Fibroblast of lung (primary cell): ENCODE results near the gene ADAD2. TPM values are rescaled to one million over a fixed set of nuclear protein-coding genes. Genes with fewer than 3 reads are reported as not detected.

Source experiments
- DNase-seq, 2 donors: peaks; one replicate each; pipeline versions ENCODE4 v3.0.0 to v3.0.0-alpha.2; 2010; ENCODE audit warnings: low read depth in 2 of 2
- H2AFZ ChIP-seq: 2 replicates; pipeline ENCODE4 v1.5.1; 2012; ENCODE audit warnings: low read length, control low read depth, inconsistent platforms
- H3K27ac ChIP-seq: 2 replicates; pipeline ENCODE4 v1.5.1; 2011; ENCODE audit warnings: low read length, control low read depth; ENCODE audit not compliant: insufficient read depth
- H3K27me3 ChIP-seq: 2 replicates; pipeline ENCODE4 v1.5.1; 2011; ENCODE audit warnings: mild to moderate bottlenecking, low read length; ENCODE audit not compliant: control insufficient read depth, insufficient read depth
- H3K36me3 ChIP-seq: 2 replicates; pipeline ENCODE4 v1.5.1; 2011; ENCODE audit warnings: low read length; ENCODE audit not compliant: control insufficient read depth, insufficient read depth
- H3K4me1 ChIP-seq: 2 replicates; pipeline ENCODE4 v1.5.1; 2011; ENCODE audit warnings: low read length; ENCODE audit not compliant: control insufficient read depth, insufficient read depth; ENCODE audit errors: extremely low read depth
- H3K4me2 ChIP-seq: 2 replicates; pipeline ENCODE4 v1.5.1; 2011; ENCODE audit warnings: low read length, control low read depth; ENCODE audit not compliant: insufficient read depth; ENCODE audit errors: extremely low read depth
- H3K4me3 ChIP-seq, 4 experiments: fragments of 200-600 bp in 1 of 4; sonication (generic) in 1 of 4; replicated peaks in 1 of 4; 2 replicates each; pipeline ENCODE4 v1.5.1; 2011 to 2016; ENCODE audit warnings: low read length in 4 of 4, low read depth in 3 of 4, mild to moderate bottlenecking in 3 of 4, control low read depth in 2 of 4, inconsistent platforms in 1 of 4, mixed read lengths in 1 of 4; ENCODE audit not compliant: insufficient read depth in 1 of 4; ENCODE audit errors: control extremely low read depth in 1 of 4
- H3K79me2 ChIP-seq: 2 replicates; pipeline ENCODE4 v1.5.1; 2012; ENCODE audit warnings: mild to moderate bottlenecking, low read length, inconsistent platforms; ENCODE audit not compliant: control insufficient read depth, insufficient read depth
- H3K9ac ChIP-seq: 2 replicates; pipeline ENCODE4 v1.5.1; 2011; ENCODE audit warnings: mild to moderate bottlenecking, low read length, control low read depth; ENCODE audit not compliant: insufficient read depth
- H3K9me3 ChIP-seq: 2 replicates; pipeline ENCODE4 v1.5.1; 2012; ENCODE audit warnings: low read depth, low read length; ENCODE audit not compliant: control insufficient read depth, insufficient read depth
- H4K20me1 ChIP-seq: 2 replicates; pipeline ENCODE4 v1.5.1; 2011; ENCODE audit warnings: low read length; ENCODE audit not compliant: control insufficient read depth, insufficient read depth; ENCODE audit errors: extremely low read depth
- EZH2 ChIP-seq: IDR thresholded peaks from 2 replicates; pipeline ENCODE4 v1.5.1; 2012; ENCODE audit warnings: low read length, control low read depth, mild to moderate bottlenecking; ENCODE audit errors: missing control alignments
- polyA plus RNA-seq, 2 donors: library from polyadenylated mRNA; depleted of rRNA in 1 of 2; stranded (reverse) in 1 of 2; unstranded in 1 of 2; fragments of >200 nt; gene quantifications; 2 replicates each; pipeline ENCODE4 v1.2.1, GENCODE V29; 2011 to 2012; ENCODE audit warnings: missing spikeins in 1 of 2
- total RNA-seq: library from RNA; depleted of rRNA; stranded (reverse); fragments of >200 nt; gene quantifications from 2 replicates; pipeline ENCODE4 v1.2.1, GENCODE V29; 2014
- TF ChIP-seq, protein P1 (sequence below), 2 donors: IDR thresholded peaks in 1 of 2; conservative IDR thresholded peaks in 1 of 2; 1 replicate in 1 of 2; 2 replicates in 1 of 2; pipeline ENCODE4 v1.5.1; 2011 to 2012; ENCODE audit warnings: low read length in 2 of 2, control low read depth in 1 of 2, inconsistent platforms in 1 of 2, low read depth in 1 of 2, mild to moderate bottlenecking in 1 of 2

ADAD2 gene
- total and polyA plus RNA-seq, 2 donors (not counting 1 experiment from before 2014, with no cell fraction given) = not detected

- peaks cover 17% of the 10 kb centered on the region for H3K27me3 ChIP-seq
- no peaks in the 10 kb centered on the region for H3K4me1 ChIP-seq
- no peaks in the 10 kb centered on the region for H3K36me3 ChIP-seq
- no peak overlapping the region for H2AFZ ChIP-seq
- no peak overlapping the region for H3K4me2 ChIP-seq
- H3K4me3 ChIP-seq = no peak overlapping the region
- TF ChIP-seq, protein P1, sequence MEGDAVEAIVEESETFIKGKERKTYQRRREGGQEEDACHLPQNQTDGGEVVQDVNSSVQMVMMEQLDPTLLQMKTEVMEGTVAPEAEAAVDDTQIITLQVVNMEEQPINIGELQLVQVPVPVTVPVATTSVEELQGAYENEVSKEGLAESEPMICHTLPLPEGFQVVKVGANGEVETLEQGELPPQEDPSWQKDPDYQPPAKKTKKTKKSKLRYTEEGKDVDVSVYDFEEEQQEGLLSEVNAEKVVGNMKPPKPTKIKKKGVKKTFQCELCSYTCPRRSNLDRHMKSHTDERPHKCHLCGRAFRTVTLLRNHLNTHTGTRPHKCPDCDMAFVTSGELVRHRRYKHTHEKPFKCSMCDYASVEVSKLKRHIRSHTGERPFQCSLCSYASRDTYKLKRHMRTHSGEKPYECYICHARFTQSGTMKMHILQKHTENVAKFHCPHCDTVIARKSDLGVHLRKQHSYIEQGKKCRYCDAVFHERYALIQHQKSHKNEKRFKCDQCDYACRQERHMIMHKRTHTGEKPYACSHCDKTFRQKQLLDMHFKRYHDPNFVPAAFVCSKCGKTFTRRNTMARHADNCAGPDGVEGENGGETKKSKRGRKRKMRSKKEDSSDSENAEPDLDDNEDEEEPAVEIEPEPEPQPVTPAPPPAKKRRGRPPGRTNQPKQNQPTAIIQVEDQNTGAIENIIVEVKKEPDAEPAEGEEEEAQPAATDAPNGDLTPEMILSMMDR (conservative IDR thresholded peaks at IDR 0.05 in 1 of 2, IDR thresholded peaks at IDR 0.05 in 1 of 2; ENCODE audit: low read depth in 1 of 2, low read length in 2 of 2) = no peak
- no peak for TF ChIP-seq EZH2
- H4K20me1 ChIP-seq = no peaks in the 10 kb centered on the region
- no peaks in the 10 kb centered on the region for H3K79me2 ChIP-seq
- H3K9ac ChIP-seq = no peak overlapping the region
- H3K9me3 ChIP-seq = no peaks in the 10 kb centered on the region
- no peak overlapping the region for H3K27ac ChIP-seq
- DNase-seq = no peak
Measured at GRCh38 chr16:84243732-84244131, 52.8 kb downstream of the ADAD2 start.

GRCh38 chr16:84244728-84245127 lies 53.8 kb downstream of the ADAD2 start:
- H3K9ac ChIP-seq = no peak overlapping the region
- peaks cover 20% of the 10 kb centered on the region for H3K27me3 ChIP-seq
- H2AFZ ChIP-seq = no peak overlapping the region
- no peak overlapping the region for H3K4me2 ChIP-seq
- H3K9me3 ChIP-seq = no peaks in the 10 kb centered on the region
- H3K4me3 ChIP-seq = no peak overlapping the region
- DNase-seq = no peak
- H3K27ac ChIP-seq = no peak overlapping the region
- H3K79me2 ChIP-seq = no peaks in the 10 kb centered on the region
- H3K4me1 ChIP-seq = no peaks in the 10 kb centered on the region
- H3K36me3 ChIP-seq = no peaks in the 10 kb centered on the region
- no peak for TF ChIP-seq EZH2
- TF ChIP-seq, protein P1 (conservative IDR thresholded peaks at IDR 0.05 in 1 of 2, IDR thresholded peaks at IDR 0.05 in 1 of 2; ENCODE audit: low read depth in 1 of 2, low read length in 2 of 2) = no peak
- no peaks in the 10 kb centered on the region for H4K20me1 ChIP-seq

DNA sequence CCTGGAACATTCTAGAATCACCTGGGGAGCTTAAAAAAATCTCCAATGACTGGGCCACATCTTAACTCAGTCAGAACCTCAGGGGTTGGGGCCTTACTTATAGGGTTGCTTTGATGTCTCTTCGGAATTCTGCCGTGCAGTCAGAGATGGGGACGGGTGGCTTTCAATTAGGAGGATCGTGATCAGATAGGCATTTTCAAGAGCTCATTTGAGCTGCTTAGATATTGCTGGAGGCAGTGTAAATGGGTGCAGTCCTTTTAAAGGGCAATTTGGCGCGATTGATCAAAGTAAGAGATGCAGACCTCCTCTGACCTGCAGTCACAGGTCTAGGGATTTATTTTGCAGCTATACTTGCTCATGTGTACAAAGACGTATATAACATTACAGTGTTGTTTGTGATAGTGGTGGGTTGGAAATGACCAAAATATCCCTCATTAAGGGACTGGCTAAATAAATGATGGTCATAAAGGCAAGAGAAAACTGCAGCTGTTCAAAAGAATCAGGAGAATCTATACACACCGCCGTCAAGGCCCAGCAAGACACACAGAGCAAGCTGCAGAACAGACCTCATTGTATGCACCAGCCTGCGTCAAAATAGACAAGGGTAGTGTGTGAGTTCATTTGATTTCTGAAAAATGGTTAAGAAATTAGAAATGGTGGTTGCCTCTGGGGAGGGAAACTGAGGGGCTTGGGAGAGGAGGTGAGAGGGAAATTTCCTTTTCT lies 55.2 kb downstream of the ADAD2 start:
- Histone ChIP-seq H3K27ac (no peak overlapping the region), H3K4me2 (no peak overlapping the region), H3K4me1 (no peaks in the 10 kb centered on the region), H3K79me2 (no peaks in the 10 kb centered on the region), H3K36me3 (no peaks in the 10 kb centered on the region), H3K4me3 (no peak overlapping the region), H3K9me3 (no peaks in the 10 kb centered on the region), H3K9ac (no peak overlapping the region), H4K20me1 (no peaks in the 10 kb centered on the region), H3K27me3 (peaks cover 21% of the 10 kb centered on the region), H2AFZ (no peak overlapping the region)
- TF ChIP-seq, protein P1 (conservative IDR thresholded peaks at IDR 0.05 in 1 of 2, IDR thresholded peaks at IDR 0.05 in 1 of 2; ENCODE audit: low read depth in 1 of 2, low read length in 2 of 2) = no peak
- no peak for TF ChIP-seq EZH2
- no peak for DNase-seq
